ENCODE data around the gene ATRAID. TPM values are rescaled to one million over a fixed set of nuclear protein-coding genes. Genes with fewer than 3 reads are reported as not detected.

Gene ATRAID
- total RNA-seq, 4 donors from 2014 or later: 109 to 177 (median 141) TPM

DNA sequence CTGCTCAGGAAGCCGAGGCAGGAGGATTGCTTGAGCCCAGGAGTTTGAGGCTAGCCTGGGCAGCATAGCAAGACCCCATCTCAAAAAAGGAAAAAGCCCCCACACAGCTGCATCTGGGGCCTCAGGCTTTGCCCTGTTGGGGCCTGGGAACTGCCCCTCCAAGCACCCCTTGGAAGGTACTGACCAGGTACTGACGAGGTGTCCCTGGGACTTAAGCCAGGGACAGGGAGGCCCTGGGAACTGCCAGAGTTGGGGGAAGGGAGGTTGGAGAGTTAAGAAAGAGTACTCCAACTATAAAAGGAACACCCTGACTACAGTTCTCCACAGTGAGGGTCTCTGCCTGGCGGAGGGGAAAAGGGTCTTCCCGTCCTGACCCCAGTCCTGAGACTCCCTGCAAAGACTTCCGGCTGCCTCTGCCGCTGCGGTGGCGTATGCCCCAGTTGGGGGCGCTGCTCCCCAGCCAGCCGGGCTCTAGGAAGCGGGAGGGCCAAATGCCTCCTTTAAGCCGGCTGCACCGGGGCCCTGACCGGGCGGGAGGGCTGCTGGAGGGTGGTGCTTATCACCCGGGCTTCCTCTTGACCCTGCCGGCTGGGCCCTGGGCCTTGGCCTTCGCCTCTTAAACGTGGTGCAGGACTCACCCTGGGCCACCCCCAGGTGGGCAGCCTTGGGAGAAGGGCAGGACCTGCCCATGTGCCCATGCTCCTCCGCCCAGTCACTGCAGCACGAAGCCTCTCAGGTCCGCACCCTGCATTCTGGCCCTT is 38.2 kb downstream of the ATRAID start:
- no peak for DNase-seq (ENCODE audit: low spot score in 2 of 2)
- Histone ChIP-seq H3K36me3 (no peaks in the 10 kb centered on the region), H3K9me3 (no peaks in the 10 kb centered on the region), H3K27ac (no peak overlapping the region), H3K4me3 (no peak overlapping the region), H3K4me1 (no peaks in the 10 kb centered on the region), H3K27me3 (peaks cover 43% of the 10 kb centered on the region)
- 30% methylated on average over 21 of the region's 22 CpGs for WGBS
- TF ChIP-seq POLR2AphosphoS5 (IDR thresholded peaks at IDR 0.05) (no peak), POLR2A (IDR thresholded peaks at IDR 0.05) (no peak), EP300 (IDR thresholded peaks at IDR 0.05) (no peak)
- TF ChIP-seq, protein P1, sequence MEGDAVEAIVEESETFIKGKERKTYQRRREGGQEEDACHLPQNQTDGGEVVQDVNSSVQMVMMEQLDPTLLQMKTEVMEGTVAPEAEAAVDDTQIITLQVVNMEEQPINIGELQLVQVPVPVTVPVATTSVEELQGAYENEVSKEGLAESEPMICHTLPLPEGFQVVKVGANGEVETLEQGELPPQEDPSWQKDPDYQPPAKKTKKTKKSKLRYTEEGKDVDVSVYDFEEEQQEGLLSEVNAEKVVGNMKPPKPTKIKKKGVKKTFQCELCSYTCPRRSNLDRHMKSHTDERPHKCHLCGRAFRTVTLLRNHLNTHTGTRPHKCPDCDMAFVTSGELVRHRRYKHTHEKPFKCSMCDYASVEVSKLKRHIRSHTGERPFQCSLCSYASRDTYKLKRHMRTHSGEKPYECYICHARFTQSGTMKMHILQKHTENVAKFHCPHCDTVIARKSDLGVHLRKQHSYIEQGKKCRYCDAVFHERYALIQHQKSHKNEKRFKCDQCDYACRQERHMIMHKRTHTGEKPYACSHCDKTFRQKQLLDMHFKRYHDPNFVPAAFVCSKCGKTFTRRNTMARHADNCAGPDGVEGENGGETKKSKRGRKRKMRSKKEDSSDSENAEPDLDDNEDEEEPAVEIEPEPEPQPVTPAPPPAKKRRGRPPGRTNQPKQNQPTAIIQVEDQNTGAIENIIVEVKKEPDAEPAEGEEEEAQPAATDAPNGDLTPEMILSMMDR (IDR thresholded peaks at IDR 0.05): peak in 1 of 2 donors; percentile 62

DNA sequence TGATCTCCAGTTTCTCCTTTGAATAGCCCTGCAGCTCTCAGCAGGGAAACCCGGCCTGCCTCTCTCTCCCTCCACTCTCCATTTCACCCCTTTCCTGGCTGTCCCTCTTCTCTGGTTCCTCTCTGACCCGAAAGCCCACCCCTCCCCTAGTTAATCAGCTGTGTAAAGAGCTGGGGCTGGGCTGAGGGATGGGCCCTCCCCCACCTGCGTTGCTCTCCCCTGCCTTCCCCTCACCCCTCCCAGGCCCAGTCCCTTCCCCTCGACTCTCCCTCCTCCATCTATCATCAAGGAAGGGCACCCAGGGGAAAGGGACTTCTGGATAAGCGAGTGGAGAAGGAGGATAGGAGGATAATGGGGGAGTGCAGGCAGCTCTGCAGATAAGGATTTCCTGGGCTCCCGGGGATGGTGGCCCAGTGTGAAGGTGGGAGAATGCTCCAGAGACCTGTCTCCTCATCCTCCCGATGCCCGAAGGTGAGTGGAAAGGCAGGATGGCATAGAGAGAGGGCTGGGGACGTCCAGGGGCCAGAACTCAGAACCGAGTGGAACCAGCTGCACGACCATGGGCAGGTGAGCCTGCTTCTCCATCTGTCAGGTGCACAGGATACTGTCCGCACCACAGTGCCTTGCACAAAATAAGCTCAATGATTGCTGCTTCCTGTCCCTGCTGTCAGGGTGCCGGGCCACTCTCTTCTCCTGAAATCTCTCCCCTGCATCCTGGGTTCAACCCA is 39.0 kb downstream of the ATRAID start:
- no peak overlapping the region for H3K4me3 ChIP-seq
- TF ChIP-seq POLR2A (IDR thresholded peaks at IDR 0.05) (no peak), EP300 (IDR thresholded peaks at IDR 0.05) (no peak)
- H3K4me1 ChIP-seq: no peaks in the 10 kb centered on the region
- no peak for DNase-seq (ENCODE audit: low spot score in 2 of 2)
- WGBS: 59% methylated on average over 12 of the region's 13 CpGs
- H3K36me3 ChIP-seq: no peaks in the 10 kb centered on the region
- H3K27me3 ChIP-seq: peaks cover 43% of the 10 kb centered on the region
- no peaks in the 10 kb centered on the region for H3K9me3 ChIP-seq
- H3K27ac ChIP-seq: no peak overlapping the region

DNA sequence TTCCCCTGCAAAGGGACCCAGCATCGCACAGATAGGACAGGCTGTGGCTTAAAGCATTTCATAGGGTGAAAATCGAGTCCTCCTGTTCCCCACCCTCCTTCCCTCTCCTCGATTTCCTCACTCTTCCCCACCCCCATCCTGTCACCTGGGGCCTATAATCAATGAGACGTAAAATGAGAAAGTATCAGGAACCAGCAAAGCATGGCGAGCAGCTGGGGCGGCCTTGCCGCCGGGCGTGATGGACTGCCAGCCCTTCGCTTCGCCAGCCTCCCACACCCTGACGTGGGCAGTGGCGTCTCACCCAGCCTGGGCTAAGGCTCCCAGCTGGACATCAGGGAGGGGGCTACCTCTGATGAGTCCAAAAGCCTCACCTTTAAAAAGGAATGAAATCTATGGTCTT is 39.9 kb downstream of the ATRAID start:
- 86% methylated on average over 13 of the region's 13 CpGs for WGBS
- Histone ChIP-seq H3K27ac (no peak overlapping the region), H3K9me3 (no peaks in the 10 kb centered on the region), H3K4me3 (no peak overlapping the region), H3K36me3 (no peaks in the 10 kb centered on the region), H3K4me1 (no peaks in the 10 kb centered on the region), H3K27me3 (peaks cover 52% of the 10 kb centered on the region)
- DNase-seq (ENCODE audit: low spot score in 2 of 2): no peak
- TF ChIP-seq EP300 (IDR thresholded peaks at IDR 0.05): no peak
- no peak for TF ChIP-seq POLR2AphosphoS5 (IDR thresholded peaks at IDR 0.05)
- TF ChIP-seq, protein P1 (IDR thresholded peaks at IDR 0.05): no peak
- TF ChIP-seq POLR2A (IDR thresholded peaks at IDR 0.05): no peak

DNA sequence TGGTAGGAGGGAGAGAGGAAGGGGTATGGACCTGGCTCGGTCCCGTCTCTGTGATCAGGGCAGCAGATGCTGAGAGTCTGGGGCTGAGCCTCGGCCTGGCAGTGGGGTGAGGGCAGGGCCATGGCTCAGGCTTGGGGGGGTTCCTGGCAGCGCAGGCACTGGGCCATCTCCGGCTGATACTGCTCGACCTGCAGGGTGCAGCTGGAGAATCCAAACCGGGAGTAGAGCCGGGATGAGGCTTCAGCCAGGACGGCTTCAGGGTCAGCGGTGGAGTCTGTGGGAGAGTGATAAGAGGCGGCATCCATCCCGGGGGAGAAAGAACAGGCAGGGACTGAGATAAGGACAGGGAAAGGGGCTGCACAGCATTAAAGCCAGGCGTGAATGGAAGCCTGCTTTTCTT is 43.3 kb downstream of the ATRAID start:
- Histone ChIP-seq H3K27ac (no peak overlapping the region), H3K9me3 (no peaks in the 10 kb centered on the region), H3K36me3 (no peaks in the 10 kb centered on the region), H3K4me3 (no peak overlapping the region), H3K4me1 (no peaks in the 10 kb centered on the region), H3K27me3 (peaks cover 73% of the 10 kb centered on the region)
- no peak for DNase-seq (ENCODE audit: low spot score in 2 of 2)
- 47% methylated on average over 13 of the region's 13 CpGs for WGBS
- TF ChIP-seq POLR2A (IDR thresholded peaks at IDR 0.05): no peak
- no peak for TF ChIP-seq EP300 (IDR thresholded peaks at IDR 0.05)
- TF ChIP-seq, protein P1 (IDR thresholded peaks at IDR 0.05): no peak
- TF ChIP-seq POLR2AphosphoS5 (IDR thresholded peaks at IDR 0.05): no peak

DNA sequence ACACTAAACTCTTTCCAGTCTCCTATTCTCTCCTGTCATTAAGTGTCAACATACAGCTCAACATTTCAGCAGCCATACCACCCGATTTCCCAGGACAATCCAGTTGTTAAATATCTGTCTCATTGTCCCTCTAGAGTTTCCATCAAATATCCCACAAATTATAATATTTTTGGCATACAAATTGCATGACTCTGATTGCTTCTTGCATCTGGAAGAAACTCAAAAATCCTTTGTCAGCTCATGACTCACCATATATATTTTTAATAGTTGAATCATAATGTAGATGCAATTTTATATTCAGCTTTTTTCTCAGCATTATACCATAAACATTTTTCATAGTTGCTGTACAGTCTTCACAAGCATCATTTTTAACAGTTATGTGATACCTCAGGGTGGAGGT is 43.8 kb downstream of the ATRAID start:
- TF ChIP-seq POLR2AphosphoS5 (IDR thresholded peaks at IDR 0.05) (no peak), POLR2A (IDR thresholded peaks at IDR 0.05) (no peak), EP300 (IDR thresholded peaks at IDR 0.05) (no peak)
- TF ChIP-seq, protein P1 (IDR thresholded peaks at IDR 0.05): no peak
- Histone ChIP-seq H3K36me3 (no peaks in the 10 kb centered on the region), H3K27ac (no peak overlapping the region), H3K27me3 (peaks cover 73% of the 10 kb centered on the region), H3K4me1 (no peaks in the 10 kb centered on the region), H3K9me3 (no peaks in the 10 kb centered on the region), H3K4me3 (no peak overlapping the region)
- DNase-seq (ENCODE audit: low spot score in 2 of 2): no peak
- WGBS: 21% methylated on average over 1 of the region's 1 CpG
